Activated CD8-positive, alpha-beta memory T cell treated with anti-CD3 and anti-CD28 coated beads, Interleukin-2, amount 50 U/mL, for 24 hours (primary cell): ENCODE results near the gene KRT9.
"Not testable (repeated sequence)": the region's sequence is repeated elsewhere in the genome, so short reads cannot be mapped to it uniquely, and the experiment has no call there.

Experiments used
- DNase-seq: peaks from one replicate; pipeline ENCODE4 v3.0.0-alpha.2; 2020; ENCODE audit errors: extremely low read depth

Gene KRT9

GRCh38 chr17:41602524-41602923 is 30.7 kb upstream of the KRT9 start:
- DNase-seq, result no peak

GRCh38 chr17:41600318-41600717 is 28.5 kb upstream of the KRT9 start:
- no peak for DNase-seq

DNA sequence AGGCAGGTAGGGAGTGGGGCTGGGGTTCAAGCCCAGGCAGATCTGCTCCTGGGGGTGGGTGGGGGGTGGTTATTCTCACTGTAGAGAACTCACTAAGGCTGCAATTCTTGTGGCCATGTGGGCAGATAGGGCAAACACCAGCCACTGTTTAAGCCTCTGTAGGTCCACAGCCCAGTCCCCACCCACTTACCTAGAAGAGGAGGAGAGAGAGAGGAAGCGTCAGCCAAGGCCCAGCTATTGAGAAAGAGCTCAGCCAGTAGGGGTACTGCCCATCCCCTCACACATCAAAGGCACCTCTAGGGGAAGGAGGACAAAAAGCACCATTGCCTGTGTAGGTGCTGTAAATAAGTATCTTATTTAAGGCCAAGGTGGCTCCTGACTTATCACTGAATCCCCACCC is 27.8 kb upstream of the KRT9 start:
- no peak for DNase-seq

DNA sequence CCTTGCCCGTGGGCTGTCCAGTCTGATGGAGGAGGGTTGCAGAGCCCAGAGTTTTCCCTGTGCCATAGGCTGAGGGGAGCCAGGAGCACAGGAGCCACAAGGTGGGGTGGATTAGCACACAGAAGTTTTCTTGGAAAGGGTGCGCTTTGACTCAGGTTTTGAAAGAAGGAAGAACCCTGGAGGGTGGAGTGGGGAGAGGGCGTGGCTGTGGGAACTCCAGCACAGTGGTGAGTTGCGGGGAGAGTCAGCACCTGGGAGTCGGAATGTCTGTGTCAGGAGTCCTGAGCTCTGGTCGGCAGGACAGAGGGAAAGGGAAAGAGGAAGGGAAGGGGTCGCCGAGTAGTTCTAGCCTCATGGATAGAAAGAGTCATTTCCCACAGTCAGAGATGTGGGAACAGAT is 23.7 kb upstream of the KRT9 start:
- no peak for DNase-seq

- DNase-seq, result no peak
Measured at GRCh38 chr17:41594363-41594915, 22.6 kb upstream of the KRT9 start.

DNA sequence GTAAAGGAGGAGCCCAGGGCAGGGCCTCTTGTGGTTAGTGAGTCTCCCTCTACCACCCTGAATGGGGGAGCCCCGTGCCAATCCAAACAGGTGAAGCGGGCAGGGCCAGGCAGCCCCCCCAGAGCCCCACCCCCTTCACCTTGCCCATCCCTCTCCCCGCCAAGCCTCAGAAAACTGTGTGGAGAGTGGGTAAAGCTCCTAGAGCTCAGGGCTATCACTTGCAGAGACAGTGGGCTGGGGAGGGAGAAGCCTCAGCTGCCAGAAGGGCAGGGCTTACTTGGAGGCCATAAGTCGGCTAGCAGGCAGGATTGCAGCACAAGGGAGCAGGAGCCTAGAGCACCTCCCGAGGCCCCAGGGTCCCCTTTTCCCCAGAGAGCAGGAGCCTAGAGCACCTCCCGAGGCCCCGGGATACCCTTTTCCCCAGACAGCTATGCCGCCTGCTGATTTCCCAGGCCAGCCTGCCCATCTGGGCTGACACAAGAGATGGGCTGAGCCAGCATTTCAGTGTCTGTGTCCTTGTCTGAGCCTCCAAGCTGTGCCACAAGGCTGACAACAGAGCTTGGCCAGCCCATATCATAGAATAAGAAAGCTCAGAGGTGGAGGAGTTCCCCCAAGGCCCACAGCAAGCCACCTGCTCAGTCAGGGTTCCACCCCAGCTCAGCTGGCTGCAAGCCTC is 21.6 kb upstream of the KRT9 start:
- DNase-seq, result no peak

- DNase-seq, result no peak
Measured at GRCh38 chr17:41592601-41593305, 20.9 kb upstream of the KRT9 start.

GRCh38 chr17:41589301-41589700 is 17.4 kb upstream of the KRT9 start:
- DNase-seq, result no peak

DNA sequence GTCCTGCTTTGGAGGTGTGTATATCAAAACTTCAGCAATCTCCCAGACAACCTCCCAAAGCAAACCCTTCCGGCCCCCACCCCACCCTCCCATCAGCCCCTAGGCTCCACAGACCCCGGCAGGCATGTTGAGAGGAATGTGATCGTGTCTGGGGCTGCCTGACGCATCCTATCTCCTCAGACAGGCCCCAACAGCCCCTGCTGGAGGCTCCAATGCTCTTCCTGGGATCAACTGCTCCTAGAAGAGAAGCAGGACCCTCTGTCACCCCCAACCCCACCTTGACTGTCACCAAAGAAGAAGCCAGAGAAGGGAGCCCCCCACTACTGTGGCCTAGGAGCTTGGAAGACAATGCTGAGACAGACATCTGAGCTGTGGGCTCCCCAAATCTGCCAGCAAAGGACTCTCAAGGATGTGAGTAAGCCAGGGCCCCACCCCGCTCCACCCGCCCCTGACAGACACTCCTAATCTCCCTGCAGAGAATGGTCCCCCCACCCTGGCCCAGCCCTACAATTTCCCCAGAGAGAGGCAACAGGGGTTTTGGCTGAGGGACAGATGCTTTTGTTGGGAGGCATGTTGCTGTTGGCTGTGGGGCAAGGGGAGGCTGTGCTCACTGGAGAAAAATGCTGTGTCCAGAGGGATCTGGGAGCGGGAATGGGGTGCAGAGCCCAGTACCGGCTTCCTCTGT is 16.4 kb upstream of the KRT9 start:
- no peak for DNase-seq

- DNase-seq, result no peak
Measured at GRCh38 chr17:41586863-41587495, 15.1 kb upstream of the KRT9 start, which contains the start of gene KRT14. KRT14 (minus strand) TSS chr17:41586895; CDS start chr17:41586834, 61 bp downstream.

DNA sequence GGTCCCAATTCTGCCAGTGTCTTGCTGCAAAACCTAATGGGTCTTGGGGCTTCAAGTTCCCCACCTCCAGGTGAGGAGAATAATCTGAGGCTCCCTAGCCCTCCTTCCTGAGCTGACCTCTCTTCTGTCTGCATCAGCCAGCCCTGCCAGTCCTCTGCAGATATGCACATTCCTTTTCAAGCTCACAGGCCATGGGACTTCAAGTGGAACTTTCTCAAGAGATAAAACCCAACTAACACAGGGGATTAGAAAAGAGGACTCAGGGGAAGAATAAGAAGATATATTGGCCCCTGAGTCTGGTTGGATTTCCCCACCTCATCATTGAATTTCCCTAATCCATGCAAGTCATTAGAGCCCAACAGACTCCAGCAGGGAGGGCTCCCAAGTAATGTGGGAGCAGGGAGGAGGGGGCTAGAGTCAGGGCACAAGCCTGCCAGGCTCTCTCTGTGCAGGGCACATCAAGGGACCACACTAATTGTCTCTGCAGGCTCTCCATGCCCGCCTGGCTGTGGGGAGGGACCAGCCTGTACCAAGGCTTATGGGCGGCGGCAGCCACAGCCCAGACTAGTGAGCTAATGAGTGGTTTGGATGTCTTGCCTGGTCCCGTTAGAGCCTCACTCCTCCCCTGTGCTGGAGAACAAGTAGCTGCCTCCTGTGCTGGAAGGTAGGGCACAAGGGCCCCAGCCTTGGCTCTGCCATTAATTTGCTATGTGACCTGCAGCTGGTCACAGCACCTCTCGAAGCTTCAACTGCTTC is 13.6 kb upstream of the KRT9 start:
- no peak for DNase-seq

GRCh38 chr17:41584331-41584927 is 12.6 kb upstream of the KRT9 start:
- not testable (repeated sequence) for DNase-seq

DNA sequence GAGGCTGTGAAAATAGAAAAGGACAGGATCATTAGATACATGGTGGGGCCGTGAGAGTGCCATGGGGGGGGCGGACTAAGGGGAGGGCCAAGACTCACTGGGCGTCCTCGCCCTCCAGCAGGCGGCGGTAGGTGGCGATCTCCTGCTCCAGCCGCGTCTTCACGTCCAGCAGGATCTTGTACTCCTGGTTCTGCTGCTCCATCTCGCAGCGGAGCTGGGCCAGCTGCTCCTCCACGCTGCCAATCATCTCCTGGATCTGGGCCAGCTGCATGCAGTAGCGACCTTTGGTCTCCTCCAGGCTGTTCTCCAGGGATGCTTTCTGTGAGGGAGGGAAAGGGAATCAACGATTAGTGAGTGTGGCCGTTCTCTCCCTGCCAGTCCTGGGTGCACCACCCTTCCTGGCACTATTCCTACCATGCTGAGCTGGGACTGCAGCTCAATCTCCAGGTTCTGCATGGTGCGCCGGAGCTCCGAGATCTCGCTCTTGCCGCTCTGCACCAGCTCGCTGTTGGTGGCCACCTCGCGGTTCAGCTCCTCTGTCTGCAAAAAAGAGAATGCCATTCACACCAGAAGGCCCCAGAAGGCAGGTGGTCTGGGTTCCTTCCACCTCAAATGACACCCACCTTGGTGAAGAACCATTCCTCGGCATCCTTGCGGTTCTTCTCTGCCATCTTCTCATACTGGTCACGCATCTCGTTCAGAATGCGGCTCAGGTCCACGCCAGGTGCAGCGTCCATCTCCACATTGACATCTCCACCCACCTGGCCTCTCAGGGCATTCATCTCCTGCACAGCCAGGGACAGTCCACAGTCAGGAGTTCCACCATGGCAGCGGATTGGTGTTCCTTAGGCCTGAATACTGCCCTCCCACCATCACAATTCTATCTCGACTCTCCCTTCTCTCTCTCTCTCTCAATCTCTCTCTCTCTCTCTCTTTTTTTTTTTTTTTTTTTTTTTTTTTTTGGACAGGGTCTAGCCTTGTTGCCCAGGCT is 11.6 kb upstream of the KRT9 start:
- DNase-seq, result no peak

DNA sequence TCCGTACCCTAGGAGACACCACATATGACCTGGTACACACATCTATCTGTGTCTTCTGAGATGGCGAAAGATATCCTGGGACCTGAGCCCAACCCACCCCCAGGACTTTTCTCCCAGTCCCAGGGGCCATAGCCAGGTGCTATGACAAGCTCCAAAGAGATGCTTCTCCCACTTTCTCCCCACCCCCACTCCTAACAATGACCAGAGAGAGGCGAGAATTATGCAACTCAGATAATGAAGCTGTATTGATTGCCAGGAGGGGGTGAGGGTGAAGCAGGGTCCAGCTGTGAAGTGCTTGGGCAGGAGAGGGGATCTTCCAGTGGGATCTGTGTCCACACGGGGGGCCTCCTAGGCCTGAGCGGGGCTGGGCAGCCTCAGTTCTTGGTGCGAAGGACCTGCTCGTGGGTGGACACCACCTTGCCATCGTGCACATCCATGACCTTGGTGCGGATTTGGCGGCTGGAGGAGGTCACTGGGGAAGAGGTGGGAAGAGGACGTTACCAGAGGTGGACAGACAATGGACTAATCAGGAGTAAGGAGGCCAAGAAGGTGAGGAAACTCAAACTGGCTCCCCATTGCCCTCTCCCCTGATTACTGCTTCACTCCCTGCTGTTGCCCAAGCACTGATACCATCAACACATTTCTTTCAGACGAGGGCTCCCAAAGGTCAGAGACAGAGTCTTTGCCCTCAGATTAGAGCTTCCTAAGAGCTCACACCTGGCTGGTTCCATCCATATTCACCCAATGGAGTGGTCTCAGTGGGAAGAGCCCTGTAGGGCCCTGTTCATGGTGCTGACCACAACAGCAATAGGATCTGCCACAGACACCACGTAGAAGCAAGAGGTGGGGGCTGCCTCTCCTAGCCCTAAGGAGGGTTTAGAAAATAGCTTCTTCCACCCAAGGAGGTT is 10.5 kb upstream of the KRT9 start:
- DNase-seq, result not testable (repeated sequence)

GRCh38 chr17:41581366-41582060 is 9.7 kb upstream of the KRT9 start:
- DNase-seq, result no peak

- DNase-seq, result no peak
Measured at GRCh38 chr17:41580687-41581365, 9.0 kb upstream of the KRT9 start.

DNA sequence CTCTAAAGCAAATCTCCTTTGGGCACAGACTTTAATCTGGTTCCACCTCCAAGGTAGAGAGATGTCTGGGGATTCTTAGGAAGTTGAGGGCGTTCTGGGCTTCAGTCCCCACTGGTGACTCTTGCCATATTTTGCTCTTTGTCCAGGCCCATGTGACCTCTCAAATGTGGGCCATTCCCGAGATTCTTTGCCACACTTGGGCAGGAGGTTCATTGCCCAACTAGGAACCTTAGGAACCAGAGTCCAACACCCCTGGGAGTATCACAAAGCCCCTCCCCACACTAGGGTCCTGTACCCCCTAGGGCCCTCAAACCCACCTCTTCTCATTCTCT is 8.4 kb upstream of the KRT9 start:
- DNase-seq, result no peak
